GM12892 (cell line): ENCODE data around the gene CFAP97. TPM values are rescaled to one million over a fixed set of nuclear protein-coding genes. Genes with fewer than 3 reads are reported as not detected.
A peak's percentile ranks its signal among the peaks of the same experiment; 100 is the strongest.
"Not testable (repeated sequence)": the region's sequence is repeated elsewhere in the genome, so short reads cannot be mapped to it uniquely, and the experiment has no call there.

Experiments
- DNase-seq: peaks from one replicate; pipeline ENCODE4 v3.0.0; 2011; ENCODE audit not compliant: insufficient read length
- FAIRE-seq: peaks from 2 replicates; lab custom pipeline; 2011; peaks lifted over from hg19 to GRCh38; lab: Jason Lieb, UNC
- POLR2A ChIP-seq: IDR thresholded peaks from 2 replicates; pipeline ENCODE4 v1.6.1; 2011; ENCODE audit warnings: low read depth, low read length, control low read depth
- POLR2AphosphoS5 ChIP-seq: IDR thresholded peaks from 2 replicates; pipeline ENCODE4 v1.6.1; 2011; ENCODE audit warnings: low read depth, low read length, control low read depth
- TAF1 ChIP-seq: IDR thresholded peaks from 2 replicates; pipeline ENCODE4 v1.6.1; 2011; ENCODE audit warnings: low read depth, mild to moderate bottlenecking, control low read depth, low read length, borderline replicate concordance
- polyA plus RNA-seq: library from polyadenylated mRNA; unstranded; fragments of >200 nt; gene quantifications from one replicate; pipeline ENCODE4 v1.2.1, GENCODE V29; 2012; ENCODE audit warnings: missing spikeins, inconsistent platforms; ENCODE audit not compliant: missing spikeins

The CFAP97 gene
- polyA plus RNA-seq, result 33.4 TPM

DNA sequence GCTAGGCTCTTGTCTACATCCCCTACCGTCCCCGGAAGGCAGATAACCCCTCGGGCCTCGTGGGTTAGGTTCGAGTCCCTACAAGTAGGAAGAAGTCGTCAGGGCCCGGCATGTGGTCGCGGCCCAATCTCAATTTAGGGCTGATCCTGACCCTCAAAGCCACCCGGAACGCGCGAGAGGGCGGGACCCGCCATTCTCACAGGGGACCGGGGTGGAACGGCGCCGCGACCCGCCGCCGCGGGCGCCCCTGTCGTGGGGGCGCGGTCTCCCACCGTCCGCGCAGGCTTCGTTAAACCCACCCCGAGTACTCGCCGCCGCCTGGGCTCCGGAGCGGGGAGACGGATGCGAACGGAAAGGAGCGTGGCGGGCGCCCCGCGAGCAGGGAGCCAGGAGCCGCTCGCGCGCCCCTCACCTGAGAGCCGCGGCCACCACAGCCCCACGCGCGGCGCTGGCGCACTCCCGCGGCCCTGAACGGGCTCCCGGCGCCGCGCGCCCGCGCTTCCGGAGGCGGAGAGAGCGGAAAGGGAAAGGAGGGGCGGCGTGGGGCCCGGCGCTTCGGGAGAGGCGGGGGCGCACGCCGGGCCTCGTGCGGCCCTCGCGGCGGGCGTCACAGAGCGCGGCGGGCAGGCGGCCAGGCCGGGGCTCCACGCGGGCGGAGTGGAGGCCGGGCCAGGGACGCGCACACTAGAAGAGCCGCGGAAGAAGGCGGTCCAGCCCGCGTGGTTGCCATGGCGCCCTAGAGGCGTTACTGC, at the start of gene CFAP97:
Gene CFAP97 (minus strand): TSS at position 515 of the 752 bp plus-strand sequence. CDS start 12,804 bp downstream, outside the sequence.
- peak; percentile 81; the same call in 1 of the 2 replicates for TF ChIP-seq POLR2A
- TF ChIP-seq POLR2AphosphoS5, result no peak
- peak; percentile 16; the same call in 1 of the 2 replicates for TF ChIP-seq TAF1
- FAIRE-seq (peak; percentile 92), DNase-seq (peak; percentile 66)

- no peak for TF ChIP-seq POLR2AphosphoS5
- TF ChIP-seq POLR2A, result no peak
- TF ChIP-seq TAF1, result no peak
- no peak for FAIRE-seq
- no peak for DNase-seq
Observed at GRCh38 chr4:185249105-185249504, 45.3 kb upstream of the CFAP97 start.

DNA sequence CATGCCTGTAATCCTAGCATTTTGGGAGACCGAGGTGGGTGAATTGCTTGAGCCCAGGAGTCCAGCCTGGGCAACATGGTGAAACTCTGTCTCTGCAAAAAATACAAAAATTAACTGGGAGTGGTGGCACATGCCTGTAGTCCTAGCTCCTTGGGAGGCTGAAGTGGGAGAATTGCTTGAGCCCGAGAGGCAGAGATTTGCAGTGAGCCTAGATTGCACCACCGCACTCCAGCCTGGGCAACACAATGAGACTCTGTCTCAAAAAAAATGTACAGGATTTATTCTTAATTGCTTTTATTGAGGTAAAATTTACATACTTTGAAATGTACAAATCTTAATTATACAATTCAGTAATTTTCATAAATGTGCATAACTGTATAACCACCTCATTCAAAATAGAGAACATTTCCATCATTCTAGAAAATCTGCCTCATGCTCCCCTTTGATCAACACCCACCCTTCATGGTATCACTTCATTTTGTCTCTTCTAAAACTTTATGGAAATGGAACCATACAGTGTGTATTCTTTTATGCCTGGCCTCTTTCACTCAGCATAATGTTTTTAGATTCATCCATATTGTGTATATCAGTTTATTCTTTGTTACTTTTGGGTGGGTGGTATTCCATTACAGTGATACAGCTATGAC, 44.7 kb upstream of the CFAP97 start:
- FAIRE-seq, result no peak
- TF ChIP-seq POLR2A (no peak), TAF1 (no peak), POLR2AphosphoS5 (no peak)
- no peak for DNase-seq

DNA sequence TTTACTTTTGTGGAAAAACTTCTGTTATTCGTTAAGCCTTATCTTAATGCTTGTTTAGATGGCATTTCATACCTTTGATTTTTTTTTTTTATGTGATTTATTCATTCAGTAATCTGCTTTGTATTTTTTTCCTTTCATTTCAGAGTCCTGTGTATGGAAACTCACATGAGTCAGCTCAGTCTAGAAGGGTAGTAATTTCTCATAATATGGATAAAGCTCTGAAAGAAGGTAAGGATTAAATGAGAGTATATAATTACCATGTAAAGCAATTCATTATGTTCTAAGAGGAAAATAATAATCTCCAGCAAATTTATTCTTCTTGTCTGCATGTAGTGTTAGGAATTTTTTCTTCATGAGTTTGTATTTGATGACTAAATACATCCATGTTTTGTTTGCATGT, 43.4 kb upstream of the CFAP97 start:
- TF ChIP-seq TAF1 (no peak), POLR2A (no peak), POLR2AphosphoS5 (no peak)
- FAIRE-seq (no peak), DNase-seq (no peak)

GRCh38 chr4:185246453-185246852, 42.7 kb upstream of the CFAP97 start:
- TF ChIP-seq POLR2A (no peak), POLR2AphosphoS5 (no peak), TAF1 (no peak)
- FAIRE-seq (no peak), DNase-seq (no peak)

GRCh38 chr4:185244763-185245162, 41.0 kb upstream of the CFAP97 start:
- FAIRE-seq, result no peak

GRCh38 chr4:185243879-185244278, 40.1 kb upstream of the CFAP97 start:
- TF ChIP-seq POLR2A (no peak), POLR2AphosphoS5 (no peak), TAF1 (no peak)
- FAIRE-seq (no peak), DNase-seq (no peak)

More at GRCh38 chr4:185244763-185245162, 41.0 kb upstream of the CFAP97 start:
- DNase-seq, result no peak
- no peak for TF ChIP-seq POLR2AphosphoS5
- TF ChIP-seq POLR2A, result no peak
- TF ChIP-seq TAF1, result no peak

DNA sequence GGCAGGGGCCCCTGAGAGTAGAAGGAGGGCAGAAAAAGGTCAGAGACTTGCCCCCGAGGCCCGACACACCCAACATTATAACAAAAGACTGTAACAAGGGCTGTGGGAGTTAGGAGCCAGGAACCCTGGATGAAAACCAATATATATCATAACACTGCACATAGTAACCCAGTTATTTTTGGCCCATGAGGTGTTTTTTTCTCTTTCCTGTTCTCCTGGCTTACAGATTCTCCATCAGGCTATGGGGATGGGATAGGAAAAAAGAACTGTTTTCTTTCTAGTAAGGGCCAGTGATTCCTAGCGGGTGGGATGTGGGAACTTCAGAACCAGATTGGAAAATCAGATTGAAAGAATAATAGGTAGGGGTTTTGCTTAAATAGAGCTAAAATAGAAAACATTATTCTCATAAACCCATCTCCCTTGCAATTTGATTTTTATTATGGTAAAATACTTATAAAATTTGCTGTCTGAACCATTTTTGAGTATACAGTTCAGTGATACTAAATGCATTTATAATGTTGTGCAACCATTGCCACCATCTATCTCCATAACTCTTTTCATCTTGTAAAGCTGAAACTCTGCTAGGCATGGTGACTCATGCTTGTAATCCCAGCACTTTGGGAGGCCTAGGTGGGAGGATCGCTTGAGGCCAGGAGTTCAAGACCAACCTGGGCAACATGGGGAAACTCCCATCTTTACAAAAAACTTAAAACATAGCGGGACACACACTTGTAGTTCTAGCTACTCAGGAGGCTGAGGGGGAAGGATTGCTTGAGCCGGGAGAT, 39.1 kb upstream of the CFAP97 start:
- no peak for TF ChIP-seq POLR2A
- no peak for TF ChIP-seq TAF1
- no peak for TF ChIP-seq POLR2AphosphoS5
- DNase-seq (no peak), FAIRE-seq (no peak)

DNA sequence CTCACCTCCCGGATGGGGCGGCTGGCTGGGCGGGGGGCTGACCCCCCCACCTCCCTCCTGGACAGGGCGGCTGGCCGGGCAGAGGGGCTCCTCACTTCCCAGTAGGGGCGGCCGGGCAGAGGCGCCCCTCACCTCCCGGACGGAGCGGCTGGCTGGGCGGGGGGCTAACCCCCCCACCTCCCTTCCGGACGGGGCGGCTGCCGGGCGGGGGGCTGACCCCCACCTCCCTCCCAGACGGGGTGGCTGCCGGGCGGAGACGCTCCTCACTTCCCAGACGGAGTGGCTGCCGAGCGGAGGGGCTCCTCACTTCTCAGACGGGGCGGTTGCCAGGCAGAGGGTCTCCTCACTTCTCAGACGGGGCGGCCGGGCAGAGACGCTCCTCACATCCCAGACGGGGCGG, 36.7 kb upstream of the CFAP97 start:
- FAIRE-seq, result not testable (repeated sequence)

GRCh38 chr4:185238750-185239149, 35.0 kb upstream of the CFAP97 start:
- FAIRE-seq (no peak), DNase-seq (no peak)
- TF ChIP-seq POLR2AphosphoS5, result no peak

More for the DNA sequence above, 36.7 kb upstream of the CFAP97 start:
- DNase-seq, result not testable (repeated sequence)

DNA sequence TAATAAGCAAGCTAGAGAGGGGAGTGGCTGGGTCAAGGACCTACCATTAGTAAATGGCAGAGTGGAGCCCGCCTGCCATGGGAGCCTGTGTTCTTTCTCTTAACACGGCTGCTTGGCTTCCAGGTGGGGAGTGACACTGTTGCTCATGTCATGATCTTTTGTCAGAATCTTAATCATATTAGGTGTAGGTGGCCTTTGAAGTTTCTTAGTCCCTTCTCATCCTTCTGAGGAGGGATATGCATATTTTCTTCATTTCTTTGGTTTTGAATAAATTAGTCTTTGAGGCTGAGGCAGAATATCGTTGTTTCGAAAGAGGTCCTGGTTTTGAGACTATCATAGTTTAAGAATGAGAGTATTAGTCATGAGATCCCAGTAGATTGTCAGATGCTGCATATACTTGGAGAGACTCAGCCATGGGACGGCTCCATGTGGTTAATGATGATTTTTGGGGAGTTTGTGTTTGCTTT, 34.4 kb upstream of the CFAP97 start:
- TF ChIP-seq TAF1 (no peak), POLR2A (no peak), POLR2AphosphoS5 (no peak)
- FAIRE-seq (no peak), DNase-seq (no peak)
